Stimulated activated CD8-positive, alpha-beta memory T cell treated with anti-CD3 and anti-CD28 coated beads, Interleukin-2, amount 100 ng/mL, for 48 hours (primary cell): ENCODE measurements around the gene CPT1A.

Experiments
- DNase-seq, 2 donors: peaks; one replicate each; pipeline ENCODE4 v3.0.0-alpha.2; 2020; ENCODE audit warnings: low read depth in 2 of 2

Gene CPT1A

GRCh38 chr11:68759991-68760390, 81.7 kb downstream of the CPT1A start:
- DNase-seq, result no peak

GRCh38 chr11:68757711-68758110, 84.0 kb downstream of the CPT1A start:
- no peak for DNase-seq

- no peak for DNase-seq
These were observed 85.4 kb downstream of the CPT1A start for GRCh38 chr11:68756171-68756766.

GRCh38 chr11:68753300-68753699, 88.4 kb downstream of the CPT1A start:
- DNase-seq, result no peak

GRCh38 chr11:68751331-68751856, 90.3 kb downstream of the CPT1A start, which contains the start of gene TESMIN:
Gene TESMIN, minus strand, starts transcription at chr11:68751520. Its CDS starts 860 bp downstream, at chr11:68750660.
- DNase-seq, result peak; percentile 90 to 91

GRCh38 chr11:68751004-68751325, 90.8 kb downstream of the CPT1A start:
- no peak for DNase-seq

- DNase-seq, result no peak
These were observed 91.3 kb downstream of the CPT1A start for GRCh38 chr11:68750195-68751003.

GRCh38 chr11:68749229-68750123, 92.2 kb downstream of the CPT1A start:
- DNase-seq, result no peak

GRCh38 chr11:68748061-68748460, 93.7 kb downstream of the CPT1A start:
- DNase-seq, result no peak

GRCh38 chr11:68743539-68743938, 98.2 kb downstream of the CPT1A start:
- no peak for DNase-seq

GRCh38 chr11:68741463-68741862, 100.3 kb downstream of the CPT1A start:
- DNase-seq, result no peak

GRCh38 chr11:68735646-68736045, 106.1 kb downstream of the CPT1A start:
- no peak for DNase-seq

- no peak for DNase-seq
These were observed 106.6 kb downstream of the CPT1A start for GRCh38 chr11:68735125-68735524.

GRCh38 chr11:68734111-68734510, 107.6 kb downstream of the CPT1A start:
- DNase-seq, result no peak

- DNase-seq, result no peak
These were observed 113.9 kb downstream of the CPT1A start for GRCh38 chr11:68727783-68728182.

- no peak for DNase-seq
These were observed 117.4 kb downstream of the CPT1A start for GRCh38 chr11:68724293-68724692.

GRCh38 chr11:68722143-68722542, 119.6 kb downstream of the CPT1A start:
- no peak for DNase-seq

- DNase-seq, result no peak
These were observed 120.6 kb downstream of the CPT1A start for GRCh38 chr11:68721075-68721474.

- no peak for DNase-seq
These were observed 126.1 kb downstream of the CPT1A start for GRCh38 chr11:68715456-68716122.

GRCh38 chr11:68714060-68714856, 127.5 kb downstream of the CPT1A start:
- DNase-seq, result no peak

- no peak for DNase-seq
These were observed 130.6 kb downstream of the CPT1A start for GRCh38 chr11:68711114-68711513.
